Activated T-cell treated with anti-CD3 and anti-CD28 coated beads, Interleukin-2, amount 50 U/mL, for 72 hours (primary cell): ENCODE data around the gene CLDN20. TPM values are rescaled to one million over a fixed set of nuclear protein-coding genes. Genes with fewer than 3 reads are reported as not detected.
A peak's percentile ranks its signal among the peaks of the same experiment; 100 is the strongest.
"Not testable (repeated sequence)": the region's sequence is repeated elsewhere in the genome, so short reads cannot be mapped to it uniquely, and the experiment has no call there.

Experiments
- ATAC-seq, 2 donors: fragments of 150-1000 bp; cut with Tn5 transposase; replicated peaks in 1 of 2; 2 replicates each; pipeline ENCODE4 v1.10.0; 2021; ENCODE audit warnings: moderate library complexity in 2 of 2, mild to moderate bottlenecking in 1 of 2
- DNase-seq, 2 donors: peaks; one replicate each; pipeline ENCODE4 v3.0.0; 2021 to 2022; ENCODE audit warnings: mixed read lengths in 1 of 2
- H3K27ac Mint-ChIP-seq: one replicate; pipeline ENCODE4 v1.8.0; 2022; ENCODE audit warnings: mild to moderate bottlenecking, moderate library complexity, mixed read lengths
- H3K27me3 Mint-ChIP-seq: one replicate; pipeline ENCODE4 v1.8.0; 2022; ENCODE audit warnings: low read depth, mixed read lengths
- H3K36me3 Mint-ChIP-seq, 2 donors: one replicate each; pipeline ENCODE4 v1.8.0; 2022; ENCODE audit warnings: mixed read lengths in 2 of 2, mild to moderate bottlenecking in 1 of 2; ENCODE audit not compliant: insufficient read depth in 2 of 2
- H3K4me1 Mint-ChIP-seq: one replicate; pipeline ENCODE4 v1.8.0; 2022; ENCODE audit warnings: low read depth, mixed read lengths
- H3K4me3 Mint-ChIP-seq, 2 donors: one replicate each; pipeline ENCODE4 v1.8.0; 2022; ENCODE audit warnings: mild to moderate bottlenecking in 2 of 2, mixed read lengths in 2 of 2, moderate library complexity in 2 of 2
- H3K9me3 Mint-ChIP-seq, 2 donors: one replicate each; pipeline ENCODE4 v1.8.0; 2022; ENCODE audit warnings: mixed read lengths in 2 of 2
- total RNA-seq, 2 donors: library from RNA; stranded (reverse); gene quantifications; one replicate each; pipeline ENCODE4 v1.2.3, GENCODE V29; 2022

CLDN20 gene
- not detected for total RNA-seq

GRCh38 chr6:155263373-155264063 is at the start of gene CLDN20:
TSS of gene CLDN20 (plus strand) at chr6:155264013. CDS start at chr6:155275720, 11,707 bp downstream.
- H3K27me3 Mint-ChIP-seq, result no peaks in the 10 kb centered on the region
- peaks cover 21% of the 10 kb centered on the region for H3K4me1 Mint-ChIP-seq
- ATAC-seq (no peak), DNase-seq (no peak)
- peak within 1 kb of the TSS; percentile 1 for H3K27ac Mint-ChIP-seq
- H3K4me3 Mint-ChIP-seq, result no peak within 1 kb of the TSS
- peaks cover 1 to 4% of the 10 kb centered on the region in 2 donors for H3K36me3 Mint-ChIP-seq
- H3K9me3 Mint-ChIP-seq, result no peaks in the 10 kb centered on the region

GRCh38 chr6:155215906-155216305 is 47.9 kb upstream of the CLDN20 start:
- DNase-seq, result no peak
- H3K4me3 Mint-ChIP-seq, result no peak overlapping the region
- no peak overlapping the region for H3K27ac Mint-ChIP-seq
- ATAC-seq, result no peak
- no peaks in the 10 kb centered on the region for H3K36me3 Mint-ChIP-seq
- peaks cover 5% of the 10 kb centered on the region for H3K4me1 Mint-ChIP-seq
- no peaks in the 10 kb centered on the region for H3K9me3 Mint-ChIP-seq
- H3K27me3 Mint-ChIP-seq, result peaks cover 16% of the 10 kb centered on the region

- Mint-ChIP-seq H3K36me3 (no peaks in the 10 kb centered on the region), H3K27ac (no peak overlapping the region), H3K4me3 (no peak overlapping the region), H3K27me3 (peaks cover 16% of the 10 kb centered on the region), H3K9me3 (no peaks in the 10 kb centered on the region), H3K4me1 (peaks cover 5% of the 10 kb centered on the region)
- ATAC-seq, result no peak
- no peak for DNase-seq
Measured at GRCh38 chr6:155216312-155217046, 47.3 kb upstream of the CLDN20 start.

- not testable (repeated sequence) for ATAC-seq, DNase-seq, H3K4me3 Mint-ChIP-seq, H3K27ac Mint-ChIP-seq, H3K36me3 Mint-ChIP-seq, H3K9me3 Mint-ChIP-seq
- peaks cover 16% of the 10 kb centered on the region for H3K27me3 Mint-ChIP-seq
- peaks cover 13% of the 10 kb centered on the region for H3K4me1 Mint-ChIP-seq
Measured at GRCh38 chr6:155218711-155219110, 45.1 kb upstream of the CLDN20 start.

GRCh38 chr6:155219299-155219698 is 44.5 kb upstream of the CLDN20 start:
- H3K36me3 Mint-ChIP-seq, result no peaks in the 10 kb centered on the region

GRCh38 chr6:155219858-155220301 is 43.9 kb upstream of the CLDN20 start:
- Mint-ChIP-seq H3K27me3 (peaks cover 10% of the 10 kb centered on the region), H3K4me3 (no peak overlapping the region), H3K27ac (no peak overlapping the region), H3K36me3 (no peaks in the 10 kb centered on the region), H3K4me1 (peaks cover 20% of the 10 kb centered on the region), H3K9me3 (no peaks in the 10 kb centered on the region)
- no peak for ATAC-seq
- DNase-seq, result no peak

More at GRCh38 chr6:155219299-155219698, 44.5 kb upstream of the CLDN20 start:
- no peaks in the 10 kb centered on the region for H3K9me3 Mint-ChIP-seq
- peaks cover 18% of the 10 kb centered on the region for H3K4me1 Mint-ChIP-seq
- H3K27ac Mint-ChIP-seq, result no peak overlapping the region
- H3K27me3 Mint-ChIP-seq, result peaks cover 14% of the 10 kb centered on the region
- ATAC-seq (no peak), DNase-seq (no peak)
- H3K4me3 Mint-ChIP-seq, result no peak overlapping the region

- ATAC-seq (no peak), DNase-seq (no peak)
- H3K36me3 Mint-ChIP-seq, result no peaks in the 10 kb centered on the region
Measured at GRCh38 chr6:155221086-155221485, 42.7 kb upstream of the CLDN20 start.

GRCh38 chr6:155222506-155222905 is 41.3 kb upstream of the CLDN20 start:
- ATAC-seq (no peak), DNase-seq (no peak)
- peaks cover 28% of the 10 kb centered on the region for H3K4me1 Mint-ChIP-seq
- H3K27ac Mint-ChIP-seq, result no peak overlapping the region
- peaks cover 8% of the 10 kb centered on the region for H3K27me3 Mint-ChIP-seq
- H3K36me3 Mint-ChIP-seq, result peaks cover 0 to under 1% of the 10 kb centered on the region in 2 donors
- H3K9me3 Mint-ChIP-seq, result no peaks in the 10 kb centered on the region
- H3K4me3 Mint-ChIP-seq, result no peak overlapping the region

More at GRCh38 chr6:155221086-155221485, 42.7 kb upstream of the CLDN20 start:
- no peak overlapping the region for H3K4me3 Mint-ChIP-seq
- H3K9me3 Mint-ChIP-seq, result no peaks in the 10 kb centered on the region
- peaks cover 28% of the 10 kb centered on the region for H3K4me1 Mint-ChIP-seq
- H3K27ac Mint-ChIP-seq, result no peak overlapping the region
- H3K27me3 Mint-ChIP-seq, result peaks cover 10% of the 10 kb centered on the region

- H3K4me1 Mint-ChIP-seq, result peaks cover 28% of the 10 kb centered on the region
- no peaks in the 10 kb centered on the region for H3K9me3 Mint-ChIP-seq
- ATAC-seq, result peak; percentile 99
- peaks cover 0 to 2% of the 10 kb centered on the region in 2 donors for H3K36me3 Mint-ChIP-seq
- H3K4me3 Mint-ChIP-seq, result peak overlapping the region; percentile 57 to 86
- H3K27ac Mint-ChIP-seq, result peak overlapping the region; percentile 58
- peak; percentile 63 to 69 for DNase-seq
- peaks cover 18% of the 10 kb centered on the region for H3K27me3 Mint-ChIP-seq
Measured at GRCh38 chr6:155223646-155224451, 40.0 kb upstream of the CLDN20 start.

GRCh38 chr6:155224618-155225017 is 39.2 kb upstream of the CLDN20 start:
- ATAC-seq, result peak in 1 of 2 donors; percentile 4
- Mint-ChIP-seq H3K27ac (peak overlapping the region; percentile 5), H3K27me3 (peaks cover 26% of the 10 kb centered on the region), H3K36me3 (peaks cover 2 to 6% of the 10 kb centered on the region in 2 donors), H3K4me1 (peaks cover 28% of the 10 kb centered on the region), H3K9me3 (no peaks in the 10 kb centered on the region), H3K4me3 (peak overlapping the region; percentile 57 to 86)
- DNase-seq, result no peak

GRCh38 chr6:155227046-155227445 is 36.8 kb upstream of the CLDN20 start:
- H3K27me3 Mint-ChIP-seq, result peaks cover 27% of the 10 kb centered on the region
- no peak overlapping the region for H3K27ac Mint-ChIP-seq
- peaks cover 28% of the 10 kb centered on the region for H3K4me1 Mint-ChIP-seq
- no peak overlapping the region for H3K4me3 Mint-ChIP-seq
- peaks cover 2 to 10% of the 10 kb centered on the region in 2 donors for H3K36me3 Mint-ChIP-seq
- DNase-seq (no peak), ATAC-seq (no peak)
- H3K9me3 Mint-ChIP-seq, result peaks cover 0 to 4% of the 10 kb centered on the region in 2 donors

- peaks cover 2 to 10% of the 10 kb centered on the region in 2 donors for H3K36me3 Mint-ChIP-seq
Measured at GRCh38 chr6:155228546-155229166, 35.2 kb upstream of the CLDN20 start.

More at GRCh38 chr6:155228546-155229166, 35.2 kb upstream of the CLDN20 start:
- Mint-ChIP-seq H3K27me3 (peaks cover 27% of the 10 kb centered on the region), H3K4me3 (no peak overlapping the region), H3K9me3 (peaks cover 0 to 4% of the 10 kb centered on the region in 2 donors), H3K4me1 (peaks cover 20% of the 10 kb centered on the region), H3K27ac (no peak overlapping the region)
- no peak for DNase-seq
- ATAC-seq, result no peak
